Stimulated activated CD4-positive, alpha-beta T cell treated with anti-CD3 and anti-CD28 coated beads, Interleukin-1b, Interleukin-23, amount 100 ng/mL, for 1 hour (primary cell): ENCODE measurements around the gene PASK.

Experiments used
- DNase-seq, 2 donors: peaks; one replicate each; pipeline ENCODE4 v3.0.0-alpha.2; 2020; ENCODE audit warnings: low read depth in 2 of 2

Gene PASK

GRCh38 chr2:241147336-241147735 is 1.9 kb downstream of the PASK start:
- DNase-seq: no peak

GRCh38 chr2:241146286-241146685 is 3.0 kb downstream of the PASK start:
- no peak for DNase-seq

GRCh38 chr2:241142593-241142992 is 6.7 kb downstream of the PASK start:
- DNase-seq: no peak

GRCh38 chr2:241142063-241142462 is 7.2 kb downstream of the PASK start:
- no peak for DNase-seq

GRCh38 chr2:241141214-241141770 is 8.0 kb downstream of the PASK start:
- DNase-seq: no peak

- DNase-seq: no peak
Observed at GRCh38 chr2:241140445-241140840, 8.8 kb downstream of the PASK start.

GRCh38 chr2:241139531-241140444 is 9.5 kb downstream of the PASK start:
- DNase-seq: no peak

- DNase-seq: no peak
Observed at GRCh38 chr2:241138471-241138870, 10.8 kb downstream of the PASK start.

- no peak for DNase-seq
Observed at GRCh38 chr2:241137276-241138190, 11.7 kb downstream of the PASK start.

GRCh38 chr2:241136661-241137260 is 12.5 kb downstream of the PASK start:
- no peak for DNase-seq

GRCh38 chr2:241136191-241136590 is 13.1 kb downstream of the PASK start:
- DNase-seq: no peak

GRCh38 chr2:241135737-241136136 is 13.5 kb downstream of the PASK start:
- no peak for DNase-seq

- no peak for DNase-seq
Observed at GRCh38 chr2:241134711-241135110, 14.6 kb downstream of the PASK start.

GRCh38 chr2:241133436-241133820 is 15.8 kb downstream of the PASK start:
- no peak for DNase-seq

- no peak for DNase-seq
Observed at GRCh38 chr2:241132538-241133435, 16.5 kb downstream of the PASK start.

- no peak for DNase-seq
Observed at GRCh38 chr2:241131531-241131930, 17.7 kb downstream of the PASK start.

- DNase-seq: no peak
Observed at GRCh38 chr2:241130316-241130715, 19.0 kb downstream of the PASK start.

- no peak for DNase-seq
Observed at GRCh38 chr2:241129086-241129871, 20.0 kb downstream of the PASK start.

- no peak for DNase-seq
Observed at GRCh38 chr2:241128266-241128665, 21.0 kb downstream of the PASK start.

GRCh38 chr2:241126771-241127202 is 22.5 kb downstream of the PASK start:
- no peak for DNase-seq
